Smooth muscle cell (in vitro differentiated cells): ENCODE results near the gene MACF1. TPM values are rescaled to one million over a fixed set of nuclear protein-coding genes. Genes with fewer than 3 reads are reported as not detected.

Experiments
- DNase-seq: peaks from one replicate; lab custom pipeline; 2025; ENCODE audit not compliant: unreplicated experiment; lab: John Stamatoyannopoulos, UW
- H2AFZ ChIP-seq: fragments of 200-600 bp; sonication (generic); 2 replicates; pipeline ENCODE4 v1.6.0; 2016; ENCODE audit warnings: antibody characterized with exemption, low read depth, mild to moderate bottlenecking
- H3F3A ChIP-seq: fragments of 200-600 bp; sonication (generic); 2 replicates; pipeline ENCODE4 v1.6.0; 2017; ENCODE audit warnings: antibody characterized with exemption, low read depth
- H3K27ac ChIP-seq: fragments of 200-600 bp; sonication (generic); 2 replicates; pipeline ENCODE4 v1.5.1; 2016; ENCODE audit warnings: low read depth, mild to moderate bottlenecking
- H3K27me3 ChIP-seq: fragments of 200-600 bp; sonication (generic); 2 replicates; pipeline ENCODE4 v1.6.1; 2016; ENCODE audit warnings: low read depth, mild to moderate bottlenecking
- H3K36me3 ChIP-seq: fragments of 200-600 bp; sonication (generic); 2 replicates; pipeline ENCODE4 v1.5.1; 2016; ENCODE audit warnings: low read depth
- H3K4me1 ChIP-seq: fragments of 200-600 bp; sonication (generic); 2 replicates; pipeline ENCODE4 v1.5.1; 2016; ENCODE audit warnings: low read depth
- H3K4me2 ChIP-seq: fragments of 200-600 bp; sonication (generic); 2 replicates; pipeline ENCODE4 v1.6.0; 2016; ENCODE audit warnings: mild to moderate bottlenecking
- H3K4me3 ChIP-seq: fragments of 200-600 bp; sonication (generic); 2 replicates; pipeline ENCODE4 v1.5.1; 2016; ENCODE audit warnings: mild to moderate bottlenecking
- H3K79me2 ChIP-seq: fragments of 200-600 bp; sonication (generic); 2 replicates; pipeline ENCODE4 v1.6.0; 2016; ENCODE audit warnings: low read depth, mild to moderate bottlenecking
- H3K9ac ChIP-seq: fragments of 200-600 bp; sonication (generic); 2 replicates; pipeline ENCODE4 v1.6.0; 2016; ENCODE audit warnings: low read depth
- H3K9me3 ChIP-seq: fragments of 200-600 bp; sonication (generic); replicated peaks from 2 replicates; pipeline ENCODE4 v1.5.1; 2016; ENCODE audit warnings: low read depth
- H4K20me1 ChIP-seq: fragments of 200-600 bp; sonication (generic); 2 replicates; pipeline ENCODE4 v1.6.0; 2016; ENCODE audit warnings: low read depth
- WGBS: methylation state at CpG from one replicate; pipeline ENCODE4 v1.1.7; 2016; ENCODE audit warnings: low lambda C conversion rate; 5-methylcytosine and 5-hydroxymethylcytosine counted together
- polyA plus RNA-seq: library from polyadenylated mRNA; unstranded; fragments of >200 nt; fragmentation: Nextera tagmentation; extraction: Ambion mirVana; gene quantifications from 2 replicates; pipeline ENCODE4 v1.2.1, GENCODE V29; 2016
- total RNA-seq: library from RNA; depleted of rRNA; stranded (reverse); fragments of >200 nt; gene quantifications from 2 replicates; pipeline ENCODE4 v1.2.3, GENCODE V29; 2014
- TF ChIP-seq, protein P1 (sequence below): fragments of 200-600 bp; sonication (generic); IDR thresholded peaks from 2 replicates; pipeline ENCODE4 v1.5.1; 2017; ENCODE audit warnings: borderline replicate concordance, mild to moderate bottlenecking, antibody characterized with exemption; ENCODE audit not compliant: insufficient read depth, poor library complexity, severe bottlenecking

The MACF1 gene
- total and polyA plus RNA-seq, 2 experiments from 2014 or later = 36.9 to 195 TPM

DNA sequence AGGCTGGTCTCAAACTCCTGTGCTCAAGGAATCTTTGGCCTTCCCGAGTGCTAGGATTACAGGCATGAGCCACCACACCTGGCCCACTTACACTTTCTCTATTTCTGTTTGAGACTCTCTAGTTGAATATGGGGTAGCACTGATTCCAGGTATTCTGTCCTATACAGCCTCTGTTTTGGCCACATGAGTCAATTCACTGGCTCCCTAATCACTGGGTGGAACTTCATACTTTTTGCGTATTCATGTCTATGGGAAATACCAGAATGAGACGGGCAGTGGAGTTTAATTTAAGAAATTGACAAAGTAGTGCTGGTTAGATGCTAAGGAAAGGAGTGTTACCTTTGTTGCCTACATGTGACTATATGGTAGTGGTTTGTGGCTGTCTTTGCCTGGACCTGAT lies 35.5 kb downstream of the MACF1 start:
- TF ChIP-seq, protein P1, sequence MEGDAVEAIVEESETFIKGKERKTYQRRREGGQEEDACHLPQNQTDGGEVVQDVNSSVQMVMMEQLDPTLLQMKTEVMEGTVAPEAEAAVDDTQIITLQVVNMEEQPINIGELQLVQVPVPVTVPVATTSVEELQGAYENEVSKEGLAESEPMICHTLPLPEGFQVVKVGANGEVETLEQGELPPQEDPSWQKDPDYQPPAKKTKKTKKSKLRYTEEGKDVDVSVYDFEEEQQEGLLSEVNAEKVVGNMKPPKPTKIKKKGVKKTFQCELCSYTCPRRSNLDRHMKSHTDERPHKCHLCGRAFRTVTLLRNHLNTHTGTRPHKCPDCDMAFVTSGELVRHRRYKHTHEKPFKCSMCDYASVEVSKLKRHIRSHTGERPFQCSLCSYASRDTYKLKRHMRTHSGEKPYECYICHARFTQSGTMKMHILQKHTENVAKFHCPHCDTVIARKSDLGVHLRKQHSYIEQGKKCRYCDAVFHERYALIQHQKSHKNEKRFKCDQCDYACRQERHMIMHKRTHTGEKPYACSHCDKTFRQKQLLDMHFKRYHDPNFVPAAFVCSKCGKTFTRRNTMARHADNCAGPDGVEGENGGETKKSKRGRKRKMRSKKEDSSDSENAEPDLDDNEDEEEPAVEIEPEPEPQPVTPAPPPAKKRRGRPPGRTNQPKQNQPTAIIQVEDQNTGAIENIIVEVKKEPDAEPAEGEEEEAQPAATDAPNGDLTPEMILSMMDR = no peak
- H4K20me1 ChIP-seq = peaks cover 92% of the 10 kb centered on the region
- peaks cover 84% of the 10 kb centered on the region for H3K79me2 ChIP-seq

DNA sequence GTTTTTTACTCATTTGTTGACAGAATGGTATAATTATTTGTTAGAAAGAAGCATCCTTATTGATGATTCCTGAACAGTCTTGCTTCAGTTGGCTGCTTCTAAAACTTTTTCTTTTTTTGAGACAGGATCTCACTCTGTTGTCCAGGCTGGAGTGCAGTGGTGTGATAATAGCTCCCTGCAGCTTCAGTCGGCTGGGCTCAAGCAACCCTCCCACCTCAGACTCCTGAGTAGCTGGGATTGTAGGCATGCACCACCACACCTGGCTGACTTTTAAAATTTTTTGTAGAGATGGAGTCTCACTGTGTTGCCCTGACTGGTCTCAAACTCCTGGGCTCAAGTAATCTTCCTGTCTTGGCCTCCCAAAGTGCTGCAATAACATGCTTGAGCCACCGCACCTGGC lies 38.8 kb downstream of the MACF1 start:
- DNase-seq = no peak
- 96% methylated on average over 2 of the region's 2 CpGs for WGBS
- H3F3A ChIP-seq = peaks cover 9% of the 10 kb centered on the region
- H3K36me3 ChIP-seq = no peaks in the 10 kb centered on the region
- H3K4me3 ChIP-seq = no peak overlapping the region
- no peaks in the 10 kb centered on the region for H3K9me3 ChIP-seq
- peaks cover 92% of the 10 kb centered on the region for H4K20me1 ChIP-seq
- H3K79me2 ChIP-seq = peaks cover 93% of the 10 kb centered on the region
- H3K4me2 ChIP-seq = no peak overlapping the region
- TF ChIP-seq, protein P1 = no peak
- H3K9ac ChIP-seq = no peak overlapping the region
- no peak overlapping the region for H2AFZ ChIP-seq
- no peaks in the 10 kb centered on the region for H3K27me3 ChIP-seq
- H3K4me1 ChIP-seq = no peaks in the 10 kb centered on the region
- H3K27ac ChIP-seq = no peak overlapping the region

More for the DNA sequence above, 35.5 kb downstream of the MACF1 start:
- Histone ChIP-seq H3K36me3 (peaks cover 6% of the 10 kb centered on the region), H3K4me2 (no peak overlapping the region), H3K4me1 (no peaks in the 10 kb centered on the region), H3F3A (peaks cover 6% of the 10 kb centered on the region), H3K9ac (no peak overlapping the region), H2AFZ (no peak overlapping the region), H3K4me3 (no peak overlapping the region), H3K9me3 (no peaks in the 10 kb centered on the region), H3K27ac (no peak overlapping the region), H3K27me3 (no peaks in the 10 kb centered on the region)
- DNase-seq = no peak
- 95% methylated on average over 3 of the region's 3 CpGs for WGBS

DNA sequence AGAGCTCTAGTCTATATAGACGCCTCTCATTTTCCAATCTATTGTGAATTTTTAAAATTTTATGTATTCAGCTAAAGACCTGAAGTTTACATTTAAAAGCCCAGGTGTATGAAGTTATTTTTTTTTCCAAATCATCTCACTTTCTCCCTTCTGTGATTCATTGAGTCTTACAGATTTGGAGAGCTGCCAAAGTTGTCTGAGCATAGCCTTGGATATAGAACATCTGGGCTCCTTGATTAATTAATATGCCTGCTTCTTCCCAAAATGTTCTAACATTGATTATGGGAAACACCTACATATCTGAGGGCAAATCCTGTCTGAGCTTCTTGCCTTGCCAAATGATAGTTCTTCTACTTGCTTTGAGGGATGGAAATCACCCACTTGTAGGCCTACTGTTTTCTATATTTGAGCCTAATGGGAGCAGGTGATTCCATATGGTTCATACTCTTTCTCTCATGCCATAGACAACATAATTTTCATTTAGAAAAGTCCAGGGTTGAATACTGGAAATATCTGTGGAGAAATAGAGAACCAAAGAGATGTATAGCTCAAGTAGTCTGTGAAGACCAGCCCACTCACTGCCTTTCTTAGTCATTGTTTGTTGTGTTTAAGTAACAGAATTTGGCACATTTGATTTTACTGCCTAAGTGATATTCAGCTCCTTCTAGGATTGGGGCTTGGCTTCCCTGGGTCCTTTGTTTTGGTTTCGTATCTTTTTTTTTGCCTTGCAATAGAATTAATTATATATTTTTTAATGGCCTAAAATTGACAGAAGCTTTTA lies 46.2 kb downstream of the MACF1 start:
- Histone ChIP-seq H3K4me2 (no peak overlapping the region), H3K4me3 (no peak overlapping the region), H3K36me3 (peaks cover 4% of the 10 kb centered on the region), H3K9ac (no peak overlapping the region), H3K27ac (no peak overlapping the region), H3K4me1 (no peaks in the 10 kb centered on the region), H2AFZ (no peak overlapping the region), H3K79me2 (peaks cover 85% of the 10 kb centered on the region), H3K9me3 (no peaks in the 10 kb centered on the region), H4K20me1 (peaks cover 85% of the 10 kb centered on the region), H3F3A (peaks cover 3% of the 10 kb centered on the region), H3K27me3 (no peaks in the 10 kb centered on the region)
- no peak for DNase-seq
- WGBS = 91% methylated on average over 2 of the region's 2 CpGs
- TF ChIP-seq, protein P1 = no peak

DNA sequence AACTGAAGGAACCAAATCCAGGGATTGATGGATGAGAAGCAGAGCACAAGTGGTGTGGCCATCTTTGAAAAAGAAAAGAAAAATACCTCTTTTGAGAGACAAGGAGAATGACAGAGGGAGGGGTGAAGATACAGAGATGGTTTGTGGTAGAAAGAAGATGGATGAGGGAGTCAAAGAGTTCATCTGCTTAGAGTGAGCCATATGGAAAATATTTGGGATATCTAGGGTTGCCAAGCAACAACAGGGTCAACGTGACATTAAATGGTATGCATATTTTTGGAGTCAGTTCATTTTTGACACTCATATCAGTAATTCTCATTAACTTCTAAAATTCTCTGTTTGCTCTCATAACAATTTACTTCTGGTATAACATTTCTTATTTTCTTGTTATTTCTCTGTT lies 50.7 kb downstream of the MACF1 start:
- no peak for DNase-seq
- H4K20me1 ChIP-seq = peaks cover 69% of the 10 kb centered on the region
- H3K79me2 ChIP-seq = peaks cover 63% of the 10 kb centered on the region

More for the DNA sequence above, 50.7 kb downstream of the MACF1 start:
- WGBS = 11% methylated on average over 1 of the region's 1 CpG
- peaks cover 3% of the 10 kb centered on the region for H3F3A ChIP-seq
- H3K36me3 ChIP-seq = peaks cover 9% of the 10 kb centered on the region
- TF ChIP-seq, protein P1 = no peak
- no peak overlapping the region for H2AFZ ChIP-seq
- no peak overlapping the region for H3K4me2 ChIP-seq
- H3K9me3 ChIP-seq = no peaks in the 10 kb centered on the region
- H3K9ac ChIP-seq = peak overlapping the region; percentile 38
- H3K4me1 ChIP-seq = no peaks in the 10 kb centered on the region
- H3K27me3 ChIP-seq = no peaks in the 10 kb centered on the region
- H3K27ac ChIP-seq = peak overlapping the region; percentile 63
- H3K4me3 ChIP-seq = no peak overlapping the region
